Activated naive CD4-positive, alpha-beta T cell treated with anti-CD3 and anti-CD28 coated beads for 36 hours (primary cell): Measurements from ENCODE around the gene KRTAP10-2. TPM values are rescaled to one million over a fixed set of nuclear protein-coding genes. Genes with fewer than 3 reads are reported as not detected.
"Not testable (repeated sequence)": the region's sequence is repeated elsewhere in the genome, so short reads cannot be mapped to it uniquely, and the experiment has no call there.

Experiments used
- CTCF ChIA-PET: fragments of 350-600 bp; sonication (Branson Sonifier 250); formaldehyde crosslinking; loops from one replicate; lab custom pipeline; 2021; ENCODE audit warnings: antibody characterized with exemption; lab: Charles Lee
- DNase-seq: peaks from one replicate; pipeline ENCODE4 v3.0.0-alpha.2; 2020
- H3K27ac Mint-ChIP-seq: one replicate; pipeline ENCODE4 v1.8.0; 2021; ENCODE audit warnings: mild to moderate bottlenecking, mixed read lengths
- H3K27me3 Mint-ChIP-seq: one replicate; pipeline ENCODE4 v1.8.0; 2021; ENCODE audit warnings: low read depth, mixed read lengths
- H3K36me3 Mint-ChIP-seq: one replicate; pipeline ENCODE4 v1.8.0; 2021; ENCODE audit warnings: low read depth, mixed read lengths
- H3K4me1 Mint-ChIP-seq: one replicate; pipeline ENCODE4 v1.8.0; 2021; ENCODE audit warnings: low read depth, mixed read lengths
- H3K4me3 Mint-ChIP-seq: one replicate; pipeline ENCODE4 v1.8.0; 2021; ENCODE audit warnings: mild to moderate bottlenecking, moderate library complexity, mixed read lengths
- H3K9me3 Mint-ChIP-seq: one replicate; pipeline ENCODE4 v1.8.0; 2021; ENCODE audit warnings: mixed read lengths
- intact Hi-C: fragments of 100-400 bp; cut with micrococcal nuclease; formaldehyde crosslinking; loops from one replicate; pipeline ENCODE4 v1.15.1; 2023
- total RNA-seq, 2 experiments: library from RNA; stranded (reverse); gene quantifications; one replicate each; pipeline ENCODE4 v1.2.3, GENCODE V29; 2021

The KRTAP10-2 gene, protein sequence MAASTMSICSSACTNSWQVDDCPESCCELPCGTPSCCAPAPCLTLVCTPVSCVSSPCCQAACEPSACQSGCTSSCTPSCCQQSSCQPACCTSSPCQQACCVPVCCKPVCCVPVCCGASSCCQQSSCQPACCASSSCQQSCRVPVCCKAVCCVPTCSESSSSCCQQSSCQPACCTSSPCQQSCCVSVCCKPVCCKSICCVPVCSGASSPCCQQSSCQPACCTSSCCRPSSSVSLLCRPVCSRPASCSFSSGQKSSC
- total RNA-seq, result not detected

DNA sequence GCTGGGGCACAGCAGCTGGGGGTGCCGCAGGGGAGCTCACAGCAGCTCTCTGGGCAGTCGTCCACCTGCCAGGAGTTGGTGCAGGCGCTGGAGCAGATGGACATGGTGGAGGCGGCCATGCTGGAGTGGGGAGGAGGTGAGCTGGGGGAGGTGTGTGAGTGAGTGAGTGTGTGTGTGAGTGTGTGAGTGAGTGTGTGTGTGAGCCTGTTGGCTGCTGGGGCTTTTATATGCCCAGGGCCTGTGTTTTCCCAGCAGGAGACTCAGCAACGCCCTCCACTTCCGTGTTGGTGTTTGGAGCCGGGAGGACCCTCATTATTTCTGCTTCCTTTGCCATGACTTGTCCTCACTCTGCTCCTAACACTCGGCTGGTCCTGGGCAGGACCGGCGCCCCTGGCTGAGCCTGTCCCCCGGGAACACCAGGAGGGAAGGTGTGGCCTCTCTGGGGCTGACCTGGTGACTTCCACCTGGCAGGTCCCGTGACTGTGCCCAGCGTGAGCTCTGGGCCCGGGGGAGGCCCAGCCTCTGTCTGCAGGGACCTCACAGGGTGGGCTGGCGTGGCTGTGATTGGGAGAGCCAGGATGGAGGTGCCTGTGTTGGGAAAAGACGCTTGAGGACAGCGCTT is at the start of gene KRTAP10-2:
TSS of gene KRTAP10-2 (minus strand) at position 166 of the 622 bp plus-strand sequence. CDS start at position 119, 47 bp downstream.
- Mint-ChIP-seq H3K9me3 (peaks cover 20% of the 10 kb centered on the region), H3K4me1 (peaks cover 25% of the 10 kb centered on the region), H3K27me3 (no peaks in the 10 kb centered on the region), H3K27ac (no peak within 1 kb of the TSS), H3K4me3 (no peak within 1 kb of the TSS), H3K36me3 (peaks cover 14% of the 10 kb centered on the region)
- intact Hi-C loops, result loop anchor here (2.0 kb wide), 1 partner anchor 77 kb away; no protein-coding TSS in a partner anchor
- DNase-seq, result no peak
- CTCF ChIA-PET, result no interaction called here

DNA sequence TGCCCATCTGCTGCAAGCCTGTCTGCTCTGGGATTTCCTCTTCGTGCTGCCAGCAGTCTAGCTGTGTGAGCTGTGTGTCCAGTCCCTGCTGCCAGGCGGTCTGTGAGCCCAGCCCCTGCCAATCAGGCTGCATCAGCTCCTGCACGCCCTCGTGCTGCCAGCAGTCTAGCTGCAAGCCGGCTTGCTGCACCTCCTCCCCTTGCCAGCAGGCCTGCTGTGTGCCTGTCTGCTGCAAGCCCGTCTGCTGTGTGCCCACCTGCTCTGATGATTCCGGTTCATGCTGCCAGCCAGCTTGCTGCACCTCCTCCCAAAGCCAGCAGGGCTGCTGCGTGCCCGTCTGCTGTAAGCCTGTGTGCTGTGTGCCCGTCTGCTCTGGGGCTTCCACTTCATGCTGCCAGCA is 49.8 kb upstream of the KRTAP10-2 start:
- H3K27me3 Mint-ChIP-seq, intact Hi-C loops: not testable (repeated sequence)
- CTCF ChIA-PET, result interaction anchor here (1.4 kb wide), 1 partner anchor 19 kb away, joined by 3 read pairs; no protein-coding TSS in a partner anchor

DNA sequence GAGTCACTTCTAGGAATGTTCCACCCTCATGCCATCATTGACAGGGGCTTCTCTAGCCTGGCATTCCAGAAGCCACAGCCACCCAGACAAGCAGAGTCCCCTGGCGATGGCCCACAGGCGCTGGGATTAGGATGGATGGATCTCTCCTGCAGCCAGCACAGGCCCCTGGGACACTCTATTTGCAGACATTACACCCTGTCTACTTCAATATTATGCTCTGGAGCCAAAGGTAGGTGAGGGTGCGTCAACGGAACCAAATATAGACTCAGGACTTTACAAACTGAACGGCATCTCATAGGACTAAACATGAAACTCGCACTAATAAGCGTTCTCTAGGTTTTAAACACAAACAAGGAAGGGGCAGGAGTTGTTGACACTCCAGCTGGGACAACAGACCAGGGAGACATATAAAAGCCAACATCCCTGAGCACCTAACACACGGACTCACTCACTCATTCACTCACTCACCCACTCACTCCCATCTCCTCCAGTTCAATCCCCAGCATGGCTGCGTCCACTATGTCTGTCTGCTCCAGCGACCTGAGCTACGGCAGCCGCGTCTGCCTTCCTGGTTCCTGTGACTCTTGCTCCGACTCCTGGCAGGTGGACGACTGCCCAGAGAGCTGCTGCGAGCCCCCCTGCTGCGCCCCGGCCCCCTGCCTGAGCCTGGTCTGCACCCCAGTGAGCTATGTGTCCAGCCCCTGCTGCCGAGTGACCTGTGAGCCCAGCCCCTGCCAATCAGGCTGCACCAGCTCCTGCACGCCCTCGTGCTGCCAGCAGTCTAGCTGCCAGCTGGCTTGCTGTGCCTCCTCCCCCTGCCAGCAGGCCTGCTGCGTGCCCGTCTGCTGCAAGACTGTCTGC is 49.0 kb upstream of the KRTAP10-2 start, which contains the start of gene KRTAP10-7:
TSS of gene KRTAP10-7 (plus strand) at position 480 of the 861 bp plus-strand sequence. CDS start at position 505, 25 bp downstream.
- H3K27ac Mint-ChIP-seq, DNase-seq, H3K4me3 Mint-ChIP-seq, H3K4me1 Mint-ChIP-seq, H3K9me3 Mint-ChIP-seq, CTCF ChIA-PET, intact Hi-C loops, H3K27me3 Mint-ChIP-seq, H3K36me3 Mint-ChIP-seq: not testable (repeated sequence)

More for the DNA sequence above, 49.8 kb upstream of the KRTAP10-2 start:
- H3K9me3 Mint-ChIP-seq, DNase-seq, H3K36me3 Mint-ChIP-seq, H3K4me1 Mint-ChIP-seq, H3K27ac Mint-ChIP-seq, H3K4me3 Mint-ChIP-seq: not testable (repeated sequence)

DNA sequence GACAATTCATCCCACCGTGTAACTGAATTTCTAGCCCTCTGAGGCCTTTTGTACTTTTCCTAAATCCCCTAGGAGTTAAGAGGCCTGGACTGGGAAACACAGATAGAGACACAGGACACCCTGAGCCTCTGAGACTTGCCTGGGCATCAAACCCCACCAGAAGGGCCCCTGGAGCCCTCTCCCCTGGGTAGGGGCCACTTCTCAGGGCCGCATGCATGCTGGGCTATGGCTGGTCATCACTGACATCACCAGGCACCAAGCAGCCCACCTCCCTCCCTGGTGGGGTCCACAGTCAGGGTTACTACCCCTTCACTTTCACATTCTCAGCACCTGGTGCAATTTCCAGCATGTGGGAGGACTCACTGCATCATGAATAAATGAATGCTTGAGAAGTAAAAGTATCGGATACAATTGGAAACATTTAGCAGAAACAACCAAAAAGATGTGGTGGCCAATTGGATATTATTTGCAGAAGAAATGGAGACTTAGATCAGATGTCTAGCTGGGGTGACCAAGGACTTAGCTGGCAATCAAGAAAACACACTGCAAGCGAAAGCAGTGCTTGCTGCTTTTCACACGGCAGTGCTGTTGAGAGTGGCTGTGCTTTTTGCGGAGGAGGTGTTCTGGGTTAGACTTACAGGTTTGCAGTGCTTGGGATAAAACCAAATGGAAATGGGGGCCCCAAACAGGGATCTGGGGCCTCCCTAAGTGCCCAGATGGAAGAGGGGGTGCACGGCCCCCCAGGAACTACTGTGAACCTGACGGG is 48.1 kb upstream of the KRTAP10-2 start:
- no peak for DNase-seq
- Mint-ChIP-seq H3K4me3 (no peak overlapping the region), H3K27ac (no peak overlapping the region), H3K27me3 (no peaks in the 10 kb centered on the region), H3K36me3 (no peaks in the 10 kb centered on the region), H3K4me1 (no peaks in the 10 kb centered on the region), H3K9me3 (peaks cover 5% of the 10 kb centered on the region)
- intact Hi-C loops, result no loop called here
- CTCF ChIA-PET, result no interaction called here

DNA sequence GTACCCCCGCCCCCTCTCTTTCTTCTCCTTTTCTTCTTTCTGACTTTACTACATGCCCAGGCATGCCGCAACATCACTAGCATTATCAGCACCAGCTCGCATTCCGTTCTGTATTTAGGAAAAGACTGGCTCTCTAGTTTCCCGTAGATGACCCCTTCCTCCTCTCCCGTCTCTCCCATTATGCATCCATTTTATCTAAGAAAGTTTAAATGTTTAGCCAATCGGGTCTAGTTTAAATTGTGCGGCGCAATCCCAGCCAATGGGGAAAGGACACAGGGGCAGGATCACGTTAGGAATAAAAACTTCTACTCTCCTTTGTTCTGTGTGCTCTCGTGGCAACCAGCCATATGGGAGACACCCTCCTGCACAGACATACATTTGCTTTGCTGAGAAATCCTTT is 46.8 kb upstream of the KRTAP10-2 start:
- intact Hi-C loops, result no loop called here
- no peaks in the 10 kb centered on the region for H3K36me3 Mint-ChIP-seq
- H3K4me3 Mint-ChIP-seq, result no peak overlapping the region
- no peaks in the 10 kb centered on the region for H3K27me3 Mint-ChIP-seq
- H3K9me3 Mint-ChIP-seq, result peaks cover 5% of the 10 kb centered on the region
- H3K4me1 Mint-ChIP-seq, result no peaks in the 10 kb centered on the region
- H3K27ac Mint-ChIP-seq, result peak overlapping the region; percentile 7
- CTCF ChIA-PET, result no interaction called here
- no peak for DNase-seq

DNA sequence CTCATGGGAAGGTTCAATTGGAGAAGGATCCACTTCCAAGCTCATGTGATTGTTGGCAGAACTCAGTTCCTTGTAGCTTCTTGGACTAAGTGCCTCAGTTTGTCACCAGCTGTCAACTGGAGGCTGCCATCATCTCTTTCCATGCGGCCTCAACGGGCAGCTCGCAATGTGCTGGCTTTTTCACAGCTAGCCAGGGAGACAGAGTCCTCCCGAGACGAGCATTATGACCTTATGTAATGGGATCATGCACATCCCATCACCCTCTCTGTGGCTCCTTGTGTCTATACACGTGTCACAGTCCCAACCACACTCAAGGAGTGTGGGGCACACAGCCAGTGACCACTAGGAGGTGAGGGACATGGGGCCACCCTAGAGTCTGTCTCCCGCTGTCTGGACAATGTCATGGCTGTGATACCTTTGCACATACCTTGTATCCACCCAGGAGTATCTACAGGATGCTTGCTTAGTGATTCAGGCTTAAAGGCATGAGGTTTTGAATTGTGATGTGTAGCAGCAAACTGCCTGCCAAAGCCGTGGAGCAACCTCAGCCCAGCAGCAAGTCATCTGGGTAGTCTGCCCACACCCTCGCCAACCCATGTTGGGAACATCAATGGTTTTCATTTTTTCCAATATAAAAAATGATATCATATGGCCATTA is 44.9 kb upstream of the KRTAP10-2 start:
- no peak overlapping the region for H3K4me3 Mint-ChIP-seq
- H3K9me3 Mint-ChIP-seq, result peaks cover 5% of the 10 kb centered on the region
- DNase-seq, result no peak
- no peaks in the 10 kb centered on the region for H3K4me1 Mint-ChIP-seq
- CTCF ChIA-PET, result interaction anchor here (0.6 to 1.6 kb wide), 3 partner anchors 86 to 197 kb away, joined by 3 to 5 read pairs (median 3); no protein-coding TSS in a partner anchor
- intact Hi-C loops, result no loop called here
- no peaks in the 10 kb centered on the region for H3K27me3 Mint-ChIP-seq
- H3K36me3 Mint-ChIP-seq, result no peaks in the 10 kb centered on the region
- H3K27ac Mint-ChIP-seq, result no peak overlapping the region

DNA sequence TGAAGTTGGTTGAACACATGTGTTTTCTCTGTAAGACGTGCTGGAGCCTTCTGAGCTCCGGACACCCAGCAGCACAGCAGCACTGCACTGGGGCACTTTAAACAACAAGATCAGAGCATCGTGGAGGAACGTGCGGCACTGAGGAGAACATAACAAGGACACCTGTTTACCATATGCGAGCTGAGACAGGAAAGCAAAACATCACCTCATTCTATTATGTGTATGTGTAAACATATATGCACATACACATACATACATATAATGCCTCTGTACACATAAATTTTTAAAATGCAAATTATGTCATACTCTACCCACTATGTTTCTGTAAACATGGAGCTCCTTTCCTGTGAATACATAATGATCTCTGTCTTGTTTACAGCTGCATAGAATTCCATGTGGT is 44.2 kb upstream of the KRTAP10-2 start:
- no peak overlapping the region for H3K27ac Mint-ChIP-seq
- intact Hi-C loops, result no loop called here
- no peaks in the 10 kb centered on the region for H3K27me3 Mint-ChIP-seq
- H3K4me3 Mint-ChIP-seq, result no peak overlapping the region
- no peak for DNase-seq
- CTCF ChIA-PET, result interaction anchor here (0.6 to 1.6 kb wide), 3 partner anchors 85 to 198 kb away, joined by 3 to 5 read pairs (median 3); no protein-coding TSS in a partner anchor
- H3K36me3 Mint-ChIP-seq, result no peaks in the 10 kb centered on the region
- peaks cover 5% of the 10 kb centered on the region for H3K9me3 Mint-ChIP-seq
- no peaks in the 10 kb centered on the region for H3K4me1 Mint-ChIP-seq

DNA sequence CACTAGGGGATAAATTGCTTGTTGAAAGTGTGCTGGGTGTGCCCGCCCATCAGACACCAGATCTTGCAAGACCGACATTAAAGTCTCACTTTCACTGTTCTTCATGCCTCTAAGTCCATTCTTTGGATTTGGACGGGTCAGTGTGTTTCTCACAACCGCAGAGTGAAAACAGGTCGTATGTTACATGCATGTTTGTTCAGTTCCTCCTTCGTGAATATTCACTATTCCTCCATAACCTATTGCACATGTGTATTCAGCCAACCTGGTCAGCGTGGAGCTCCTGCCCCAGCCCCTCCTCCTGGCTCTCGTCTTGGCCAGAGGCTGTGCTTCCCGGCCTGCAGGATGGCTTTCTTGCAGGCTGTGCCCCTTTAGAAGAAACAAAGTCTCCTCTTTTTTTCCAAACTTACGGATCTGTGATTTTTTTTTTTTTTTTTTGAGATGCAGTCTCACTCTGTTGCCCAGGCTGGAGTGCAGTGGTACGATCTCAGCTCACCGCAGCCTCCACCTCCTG is 43.2 kb upstream of the KRTAP10-2 start:
- Mint-ChIP-seq H3K4me3 (no peak overlapping the region), H3K27me3 (no peaks in the 10 kb centered on the region), H3K9me3 (peaks cover 5% of the 10 kb centered on the region), H3K4me1 (no peaks in the 10 kb centered on the region), H3K36me3 (no peaks in the 10 kb centered on the region), H3K27ac (peak overlapping the region; percentile 4)
- CTCF ChIA-PET, result interaction anchor here (0.7 kb wide), 1 partner anchor 615 kb away, joined by 3 read pairs; no protein-coding TSS in a partner anchor
- no peak for DNase-seq
- intact Hi-C loops, result no loop called here

DNA sequence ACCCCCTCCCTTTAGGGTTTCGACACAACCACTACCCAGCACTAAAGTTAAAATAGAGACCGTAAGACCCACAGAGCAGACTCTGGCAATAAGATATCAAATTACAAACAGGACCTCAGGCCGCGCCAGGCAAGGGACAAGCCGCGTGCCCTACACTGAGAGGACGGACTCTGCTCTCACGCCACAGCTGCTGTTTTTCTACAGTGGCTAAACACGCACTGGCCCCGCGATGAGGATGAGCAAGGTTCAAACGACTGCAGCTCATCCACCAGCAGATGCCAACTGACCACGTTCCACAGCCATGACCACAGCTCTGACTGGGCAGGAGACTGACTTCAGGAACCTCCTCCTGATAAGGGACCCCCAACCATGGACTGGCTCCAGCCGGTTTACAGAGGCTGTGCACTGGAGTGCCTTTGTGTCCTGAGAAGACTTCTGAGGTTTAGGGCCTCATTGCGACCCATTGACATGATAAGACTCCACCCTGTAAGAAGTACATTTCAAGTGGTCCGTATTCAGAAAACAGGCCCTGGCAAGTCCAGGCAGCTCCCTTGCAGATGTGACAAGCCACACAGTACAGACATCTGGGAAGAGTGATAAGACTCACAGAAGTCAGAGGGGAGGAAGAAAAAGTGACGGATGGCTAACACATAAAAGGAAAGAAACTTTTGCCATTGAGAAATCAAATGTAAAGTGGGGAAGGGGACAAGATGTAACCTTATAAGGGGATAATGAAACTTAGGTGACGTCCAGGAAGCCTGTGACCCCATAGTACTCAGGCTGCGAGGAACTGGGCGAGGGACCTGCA is 42.5 kb upstream of the KRTAP10-2 start:
- H3K4me3 Mint-ChIP-seq, result no peak overlapping the region
- peaks cover 4% of the 10 kb centered on the region for H3K9me3 Mint-ChIP-seq
- peak overlapping the region; percentile 4 for H3K27ac Mint-ChIP-seq

DNA sequence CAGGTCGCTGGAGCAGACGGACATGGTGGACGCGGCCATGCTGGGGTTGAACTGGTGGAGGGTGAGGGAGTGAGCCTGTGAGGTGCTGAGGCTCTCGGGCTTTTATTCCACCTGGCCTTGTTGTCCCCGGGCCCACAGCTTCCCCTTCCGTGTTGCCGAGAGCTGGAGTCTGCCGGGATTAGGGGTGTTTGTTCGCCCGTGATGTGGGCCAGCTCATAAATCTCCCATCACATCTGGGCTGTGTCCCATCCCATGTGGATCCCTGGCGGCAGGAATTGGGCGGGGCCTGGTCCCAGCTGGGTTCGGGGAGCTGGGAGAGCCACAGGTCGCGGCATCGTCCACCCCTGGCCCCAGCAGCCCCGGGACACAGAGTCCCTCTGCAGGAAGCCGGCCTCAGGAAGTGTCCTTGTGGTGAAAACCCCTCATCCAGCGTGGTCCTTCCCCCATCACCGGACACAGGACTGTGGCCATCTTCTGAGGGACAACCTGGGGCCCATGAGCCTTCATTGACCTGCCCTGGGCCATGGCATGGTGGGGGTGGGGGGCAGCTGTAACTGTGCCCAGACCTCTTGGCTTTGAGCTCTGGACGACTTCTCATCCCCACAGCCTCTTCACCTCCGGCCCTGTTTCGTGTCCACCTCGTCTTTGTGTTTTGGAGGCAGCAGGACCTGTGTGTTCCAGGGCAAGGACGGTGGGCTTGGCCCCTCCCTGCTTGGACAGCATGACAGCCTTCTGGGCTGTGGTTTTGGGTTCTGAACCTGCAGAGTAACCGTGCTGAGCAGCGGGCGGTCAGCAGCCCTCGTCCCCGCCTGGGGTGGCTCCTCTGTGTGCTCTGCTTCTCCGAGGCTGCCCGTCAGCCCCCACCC is 41.4 kb upstream of the KRTAP10-2 start, which contains the start of gene KRTAP10-6:
TSS of gene KRTAP10-6 (minus strand) at position 60 of the 866 bp plus-strand sequence. CDS start at position 39, 21 bp downstream.
- CTCF ChIA-PET, result no interaction called here
- no peak within 1 kb of the TSS for H3K27ac Mint-ChIP-seq
- no peaks in the 10 kb centered on the region for H3K4me1 Mint-ChIP-seq
- H3K4me3 Mint-ChIP-seq, result no peak within 1 kb of the TSS
- no peaks in the 10 kb centered on the region for H3K27me3 Mint-ChIP-seq
- no peak for DNase-seq
- no peaks in the 10 kb centered on the region for H3K36me3 Mint-ChIP-seq
- H3K9me3 Mint-ChIP-seq, result no peaks in the 10 kb centered on the region
- intact Hi-C loops, result loop anchor here (1.0 kb wide), 1 partner anchor 19 kb away; the partner anchor contains the start of gene KRTAP10-4

More for the DNA sequence above, 42.5 kb upstream of the KRTAP10-2 start:
- intact Hi-C loops, result no loop called here
- CTCF ChIA-PET, result no interaction called here
- Mint-ChIP-seq H3K36me3 (no peaks in the 10 kb centered on the region), H3K27me3 (no peaks in the 10 kb centered on the region), H3K4me1 (no peaks in the 10 kb centered on the region)
- no peak for DNase-seq
